ENCODE results near the gene FAM216A. TPM values are rescaled to one million over a fixed set of nuclear protein-coding genes. Genes with fewer than 3 reads are reported as not detected.
A peak's percentile ranks its signal among the peaks of the same experiment; 100 is the strongest.

Gene FAM216A
- total RNA-seq, 4 donors from 2014 or later: 0.82 to 3.5 (median 2.2) TPM

DNA sequence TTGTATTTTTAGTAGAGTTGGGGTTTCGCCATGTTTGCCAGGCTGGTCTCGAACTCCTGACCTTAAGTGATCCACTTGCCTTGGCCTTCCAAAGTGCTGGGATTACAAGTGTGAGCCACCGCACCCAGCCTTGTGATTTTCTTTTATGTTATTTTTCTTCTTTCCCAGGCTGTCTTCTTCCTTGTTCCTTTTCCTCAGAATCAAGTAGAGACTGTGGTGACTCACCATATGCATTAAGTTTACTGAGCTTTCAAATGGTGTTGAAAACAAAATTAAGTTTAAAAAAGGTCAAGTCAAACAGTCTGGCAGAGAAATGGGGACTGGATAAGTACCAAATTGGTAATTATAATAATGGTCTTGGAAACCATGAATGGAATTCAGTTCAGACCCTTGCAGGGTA lies 24.2 kb upstream of the FAM216A start:
- H3K4me3 ChIP-seq: no peak overlapping the region
- intact Hi-C loops (cut with DNase I; ENCODE audit: low total_unique reads) (no loop called here), in situ Hi-C loops (cut with MboI; ENCODE audit: low sequenced_read_pairs in 4 of 4) (no loop called here)
- ATAC-seq: no peak
- no peaks in the 10 kb centered on the region for H3K27me3 ChIP-seq
- no peak for TF ChIP-seq POLR2A (IDR thresholded peaks at IDR 0.05)
- TF ChIP-seq, protein P1, sequence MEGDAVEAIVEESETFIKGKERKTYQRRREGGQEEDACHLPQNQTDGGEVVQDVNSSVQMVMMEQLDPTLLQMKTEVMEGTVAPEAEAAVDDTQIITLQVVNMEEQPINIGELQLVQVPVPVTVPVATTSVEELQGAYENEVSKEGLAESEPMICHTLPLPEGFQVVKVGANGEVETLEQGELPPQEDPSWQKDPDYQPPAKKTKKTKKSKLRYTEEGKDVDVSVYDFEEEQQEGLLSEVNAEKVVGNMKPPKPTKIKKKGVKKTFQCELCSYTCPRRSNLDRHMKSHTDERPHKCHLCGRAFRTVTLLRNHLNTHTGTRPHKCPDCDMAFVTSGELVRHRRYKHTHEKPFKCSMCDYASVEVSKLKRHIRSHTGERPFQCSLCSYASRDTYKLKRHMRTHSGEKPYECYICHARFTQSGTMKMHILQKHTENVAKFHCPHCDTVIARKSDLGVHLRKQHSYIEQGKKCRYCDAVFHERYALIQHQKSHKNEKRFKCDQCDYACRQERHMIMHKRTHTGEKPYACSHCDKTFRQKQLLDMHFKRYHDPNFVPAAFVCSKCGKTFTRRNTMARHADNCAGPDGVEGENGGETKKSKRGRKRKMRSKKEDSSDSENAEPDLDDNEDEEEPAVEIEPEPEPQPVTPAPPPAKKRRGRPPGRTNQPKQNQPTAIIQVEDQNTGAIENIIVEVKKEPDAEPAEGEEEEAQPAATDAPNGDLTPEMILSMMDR (IDR thresholded peaks at IDR 0.05 in 4 of 5, conservative IDR thresholded peaks at IDR 0.05 in 1 of 5): no peak
- DNase-seq: no peak
- no peaks in the 10 kb centered on the region for H3K9me3 ChIP-seq
- peaks cover 0 to 59% of the 10 kb centered on the region in 2 donors for H3K36me3 ChIP-seq
- no peak overlapping the region for H3K27ac ChIP-seq
- H3K4me1 ChIP-seq: peaks cover 6 to 7% of the 10 kb centered on the region in 2 donors

DNA sequence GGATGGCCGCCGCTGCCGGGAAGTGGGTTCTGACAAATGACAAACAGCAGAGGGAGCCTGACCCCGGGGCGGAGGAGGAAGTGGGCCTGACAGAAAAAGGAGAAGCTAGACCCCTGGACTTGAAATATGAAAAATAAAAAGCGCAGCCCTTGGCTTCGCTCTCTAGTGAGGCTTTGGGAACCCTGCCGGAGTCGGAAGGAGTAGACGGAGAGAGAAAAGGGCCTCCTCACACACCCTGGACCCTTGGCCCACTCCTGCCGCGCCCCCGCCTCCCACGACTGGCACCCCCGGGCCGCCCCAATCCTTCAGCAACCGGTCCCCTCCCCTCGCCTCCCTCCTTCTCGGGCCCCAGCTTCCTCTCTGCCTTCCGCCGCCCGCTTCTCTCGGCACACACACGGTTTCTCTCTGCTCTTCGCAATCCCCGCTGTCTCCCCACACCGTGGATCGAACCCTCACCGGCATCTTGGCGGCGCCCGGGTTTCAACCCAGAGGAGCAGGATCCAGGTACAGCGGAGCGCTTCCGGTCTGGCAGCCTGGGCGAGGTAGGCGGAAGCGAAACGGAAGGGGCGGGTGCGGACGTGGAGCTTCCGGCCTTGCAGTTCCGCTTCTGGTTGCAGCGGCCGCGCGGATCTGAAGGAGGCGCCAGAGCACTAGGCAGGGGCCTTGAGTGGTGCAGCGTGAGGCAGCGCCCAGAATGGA lies 18.7 kb upstream of the FAM216A start, which contains the start of gene ARPC3:
Gene ARPC3 (minus strand): TSS at position 539 of the 699 bp plus-strand sequence. CDS start 77 bp downstream, at position 462.
- peaks cover 7 to 8% of the 10 kb centered on the region in 2 donors for H3K4me1 ChIP-seq
- in situ Hi-C loops (cut with MboI; ENCODE audit: low sequenced_read_pairs in 4 of 4) (loop anchor here (5.0 to 25.0 kb wide), 4 partner anchors 55 to 435 kb away; partner anchors contain the start of genes CCDC63 (in 1 of the 4), RAD9B (in 1 of the 4) and VPS29 (in 1 of the 4)), intact Hi-C loops (cut with DNase I; ENCODE audit: low total_unique reads) (loop anchor here (1.0 to 5.0 kb wide), 5 partner anchors 18 to 437 kb away; partner anchors contain the start of genes FAM216A, GPN3, RAD9B and VPS29)
- H3K27me3 ChIP-seq: no peaks in the 10 kb centered on the region
- peaks cover 0 to 25% of the 10 kb centered on the region in 2 donors for H3K36me3 ChIP-seq
- ATAC-seq: peak; percentile 97 to 98
- peak; percentile 89 to 93 for DNase-seq
- H3K4me3 ChIP-seq: peak within 1 kb of the TSS; percentile 83 to 99 (median 92)
- no peaks in the 10 kb centered on the region for H3K9me3 ChIP-seq
- TF ChIP-seq POLR2A (IDR thresholded peaks at IDR 0.05): peak; percentile 43 to 59
- TF ChIP-seq, protein P1 (IDR thresholded peaks at IDR 0.05 in 4 of 5, conservative IDR thresholded peaks at IDR 0.05 in 1 of 5): peak; percentile 81 to 95 (median 87)
- peak within 1 kb of the TSS; percentile 86 to 97 (median 90) for H3K27ac ChIP-seq

DNA sequence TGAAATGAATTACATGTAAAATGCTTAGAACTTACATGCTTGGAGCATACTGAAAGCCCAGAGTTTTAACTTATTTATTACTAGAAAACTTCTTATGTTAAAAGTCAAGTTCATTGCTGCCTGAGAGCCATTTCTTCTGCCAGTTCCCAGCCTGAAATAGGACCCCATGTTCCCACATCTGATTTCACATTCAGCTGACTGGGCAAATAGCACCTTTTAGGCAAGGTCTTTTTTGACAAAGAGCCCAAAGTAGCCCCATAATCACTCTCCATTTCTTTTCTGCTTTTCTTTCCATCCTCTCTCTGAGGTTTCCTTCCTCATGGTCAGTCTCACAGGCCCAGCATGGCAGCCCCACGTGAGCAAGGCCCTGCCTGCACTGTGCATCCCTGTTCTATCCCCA lies 17.4 kb upstream of the FAM216A start:
- Histone ChIP-seq H3K36me3 (peaks cover 0 to 29% of the 10 kb centered on the region in 2 donors), H3K27me3 (no peaks in the 10 kb centered on the region), H3K9me3 (no peaks in the 10 kb centered on the region), H3K4me1 (peaks cover 12 to 13% of the 10 kb centered on the region in 2 donors), H3K27ac (peak overlapping the region in 3 of 4 donors; percentile 89 to 97 (median 90)), H3K4me3 (no peak overlapping the region)
- ATAC-seq (no peak), DNase-seq (no peak)
- in situ Hi-C loops (cut with MboI; ENCODE audit: low sequenced_read_pairs in 4 of 4) (loop anchor here in 3 of 4 donors (10.0 to 25.0 kb wide), 3 partner anchors 54 to 434 kb away; partner anchors contain the start of genes CCDC63 (in 1 of the 3), RAD9B (in 1 of the 3) and VPS29 (in 1 of the 3)), intact Hi-C loops (cut with DNase I; ENCODE audit: low total_unique reads) (loop anchor here (5.0 kb wide), 1 partner anchor 436 kb away; no protein-coding TSS in a partner anchor)
- TF ChIP-seq, protein P1 (IDR thresholded peaks at IDR 0.05 in 4 of 5, conservative IDR thresholded peaks at IDR 0.05 in 1 of 5): no peak
- no peak for TF ChIP-seq POLR2A (IDR thresholded peaks at IDR 0.05)

DNA sequence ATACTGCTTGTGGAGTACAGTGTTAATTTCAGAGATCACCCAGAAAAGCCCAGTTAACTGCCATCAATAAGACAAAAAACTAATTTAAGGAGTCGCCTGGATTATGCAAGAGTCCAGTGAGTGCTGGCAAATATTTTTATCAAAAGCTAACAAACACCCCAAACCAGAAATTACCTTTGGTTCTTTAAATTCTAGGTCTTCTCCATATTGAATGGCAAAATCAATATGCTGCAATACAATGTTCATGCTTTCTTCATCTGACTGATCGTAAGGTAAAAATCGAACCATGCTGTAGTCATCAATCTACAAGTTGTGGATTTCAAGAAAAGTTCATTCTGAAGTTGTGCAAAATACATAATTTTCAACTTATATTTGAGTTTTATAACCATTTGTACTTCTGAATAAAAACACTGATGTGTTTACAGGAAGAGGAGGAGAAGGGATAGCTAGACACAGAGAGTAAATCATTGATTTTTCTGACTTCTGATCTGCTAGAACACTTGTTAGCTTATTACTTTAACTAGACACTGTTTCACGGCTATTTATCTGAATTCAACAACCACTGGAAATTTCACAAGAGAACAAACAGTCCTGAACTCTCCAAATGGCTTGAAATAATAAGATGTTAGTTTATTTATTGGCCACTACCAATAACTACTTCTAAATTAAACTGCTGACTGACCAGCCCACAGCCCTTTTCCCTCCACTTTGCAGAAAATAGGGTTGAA lies 14.9 kb upstream of the FAM216A start:
- Histone ChIP-seq H3K36me3 (peaks cover 0 to 39% of the 10 kb centered on the region in 2 donors), H3K27ac (no peak overlapping the region), H3K4me3 (no peak overlapping the region), H3K9me3 (no peaks in the 10 kb centered on the region), H3K27me3 (no peaks in the 10 kb centered on the region), H3K4me1 (peaks cover 12 to 13% of the 10 kb centered on the region in 2 donors)
- in situ Hi-C loops (cut with MboI; ENCODE audit: low sequenced_read_pairs in 4 of 4) (loop anchor here in 3 of 4 donors (10.0 to 25.0 kb wide), 3 partner anchors 51 to 431 kb away; partner anchors contain the start of genes CCDC63 (in 1 of the 3), RAD9B (in 1 of the 3) and VPS29 (in 1 of the 3)), intact Hi-C loops (cut with DNase I; ENCODE audit: low total_unique reads) (loop anchor here (5.0 kb wide), 1 partner anchor 434 kb away; no protein-coding TSS in a partner anchor)
- TF ChIP-seq, protein P1 (IDR thresholded peaks at IDR 0.05 in 4 of 5, conservative IDR thresholded peaks at IDR 0.05 in 1 of 5): no peak
- TF ChIP-seq POLR2A (IDR thresholded peaks at IDR 0.05): no peak
- ATAC-seq (no peak), DNase-seq (no peak)

Measured in gastrocnemius medialis (tissue), 4 donors.